ENCODE data around the gene SCAF4.

SCAF4 gene

DNA sequence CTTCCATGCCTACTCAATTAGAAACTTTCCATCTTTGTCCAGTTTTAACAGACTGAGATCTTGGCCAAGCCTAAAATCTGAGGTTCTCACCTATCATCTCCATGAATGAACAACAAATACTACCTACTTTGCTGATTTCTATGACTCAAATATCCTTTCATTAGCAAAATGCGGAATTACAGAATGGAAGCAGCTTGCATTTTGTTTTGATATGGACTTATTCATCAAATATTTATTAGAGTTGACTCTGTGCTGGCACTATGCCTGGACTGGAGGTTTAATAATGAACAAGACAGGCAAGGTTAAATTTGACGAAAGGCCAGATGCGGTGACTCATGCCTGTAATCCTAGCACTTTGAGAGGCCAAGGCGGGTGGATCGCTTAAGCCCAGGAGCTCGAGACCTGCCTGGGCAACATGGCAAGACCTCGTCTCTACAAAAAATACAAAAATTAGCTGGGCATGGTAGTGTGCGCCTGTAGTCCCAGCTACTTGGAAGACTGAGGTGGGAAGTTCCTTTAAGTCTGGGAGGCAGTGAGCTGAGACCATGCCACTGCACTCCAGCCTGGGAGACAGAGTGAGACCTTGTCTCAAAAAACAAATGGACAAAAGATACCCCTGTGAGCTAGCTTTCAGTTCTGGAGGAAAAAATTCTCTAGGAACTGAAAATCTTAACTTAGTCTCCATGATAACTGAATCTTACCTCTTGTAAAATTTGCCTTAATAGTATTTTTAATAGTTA, 101.8 kb downstream of the SCAF4 start:
- DNase-seq, result no peak

DNA sequence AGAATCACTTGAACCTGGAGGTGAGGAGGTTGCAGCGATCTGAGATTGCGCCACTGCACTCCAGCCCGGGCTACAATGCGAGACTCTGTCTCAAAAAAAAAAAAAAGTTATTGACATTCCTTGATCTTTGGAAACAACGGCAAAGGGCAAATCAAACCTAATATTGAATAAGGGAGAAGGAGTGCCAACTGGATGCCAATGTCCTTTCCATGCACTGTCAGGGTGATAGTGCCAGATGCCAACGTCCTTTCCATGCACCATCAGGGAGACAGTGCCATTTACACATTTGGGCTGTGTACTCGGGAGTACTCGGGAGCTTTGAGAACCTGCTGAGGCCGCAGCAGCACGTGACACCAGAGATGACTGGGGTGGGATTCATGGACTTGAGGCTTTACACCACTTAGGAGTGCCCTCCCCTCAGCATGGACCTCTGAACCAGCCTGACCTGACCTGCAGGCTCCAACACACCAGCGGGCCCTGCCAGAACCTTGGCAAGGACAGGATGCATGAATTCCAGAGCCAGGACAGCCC, 106.9 kb downstream of the SCAF4 start:
- no peak for DNase-seq

- DNase-seq, result no peak
These were observed 107.7 kb downstream of the SCAF4 start for GRCh38 chr21:31624181-31624580.

DNA sequence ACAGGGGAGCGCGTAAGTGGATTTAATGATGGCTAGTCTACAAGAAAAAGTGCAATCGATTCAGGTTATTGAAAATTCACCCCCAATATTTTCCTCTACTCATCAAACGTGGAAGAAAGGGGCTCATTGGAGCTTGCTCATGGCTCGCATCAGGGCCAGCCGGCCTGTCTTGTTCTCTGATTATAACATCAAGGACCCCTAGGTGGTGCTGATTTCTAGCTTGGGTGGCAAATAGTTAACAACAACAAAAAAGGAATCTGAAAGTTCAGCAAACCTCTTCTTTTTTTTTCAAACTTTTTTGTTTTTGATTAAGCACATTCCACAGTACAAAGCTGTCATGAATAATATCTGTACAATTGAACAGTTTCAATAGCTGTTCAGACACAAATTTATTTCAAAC, 108.3 kb downstream of the SCAF4 start:
- DNase-seq, result no peak

- no peak for DNase-seq
These were observed 109.5 kb downstream of the SCAF4 start for GRCh38 chr21:31622397-31622796.
